Pancreas (tissue), 10 donors: ENCODE measurements around the gene UBE2D2. TPM values are rescaled to one million over a fixed set of nuclear protein-coding genes. Genes with fewer than 3 reads are reported as not detected.

ENCODE experiments used
- ATAC-seq, 4 donors: fragments of 200-7000 bp; cut with Tn5 transposase; one replicate each; pipeline versions ENCODE4 v1.8.0 to v1.9.1; 2020; ENCODE audit warnings: mild to moderate bottlenecking in 4 of 4, moderate library complexity in 4 of 4
- DNase-seq, 6 donors: peaks; one replicate each; pipeline ENCODE4 v3.0.0-alpha.2; 2020
- FAIRE-seq: peaks from 2 replicates; lab custom pipeline; 2012; peaks lifted over from hg19 to GRCh38; lab: Jason Lieb, UNC
- H3K27ac ChIP-seq, 4 donors: fragments of 200-600 bp; sonication (generic); 1 replicate in 3 of 4; 2 replicates in 1 of 4; pipeline versions ENCODE4 v1.5.0 to v1.8.0; 2020
- H3K27me3 ChIP-seq, 4 donors: fragments of 200-600 bp; one replicate each; pipeline ENCODE4 v1.8.0; 2021
- H3K36me3 ChIP-seq, 3 donors: fragments of 200-600 bp; sonication (generic) in 1 of 3; one replicate each; pipeline versions ENCODE4 v1.5.0 to v1.8.0; 2020 to 2021
- H3K4me1 ChIP-seq, 3 donors: fragments of 200-600 bp; one replicate each; pipeline ENCODE4 v1.8.0; 2021
- H3K4me3 ChIP-seq, 4 donors: fragments of 200-600 bp; sonication (generic) in 2 of 4; one replicate each; pipeline versions ENCODE4 v1.5.0 to v1.8.0; 2020 to 2021
- H3K9me3 ChIP-seq, 4 donors: fragments of 200-600 bp; one replicate each; pipeline ENCODE4 v1.8.0; 2021
- WGBS, 2 donors: extraction: QIAGEN DNeasy Blood & Tissue Kit; methylation state at CpG; one replicate each; pipeline ENCODE4 v1.1.7; 2013; 5-methylcytosine and 5-hydroxymethylcytosine counted together
- intact Hi-C, 3 donors: fragments of 100-400 bp; cut with DNase I; formaldehyde crosslinking; loops; one replicate each; pipeline versions ENCODE4 v1.11.1 to v1.14.2; 2022
- polyA plus RNA-seq, 2 donors: library from polyadenylated mRNA; stranded (reverse); fragments of 200-250 nt; gene quantifications; one replicate each; pipeline ENCODE4 v1.2.3, GENCODE V29; 2013
- total RNA-seq, 6 donors: library from RNA; stranded (reverse); fragmentation: NEBNext Ultra II Directional in 4 of 6; extraction: Animal tissue kit (Norgen Biotek cat#: 25700) in 4 of 6; gene quantifications; one replicate each; pipeline versions ENCODE4 v1.2.1 to v1.2.4, GENCODE V29; 2021 to 2023
- TF ChIP-seq, protein P1 (sequence below), 4 donors: fragments of 200-600 bp; sonication (generic) in 3 of 4; IDR thresholded peaks; one replicate each; pipeline versions ENCODE4 v1.5.0 to v1.8.0; 2021; ENCODE audit warnings: antibody characterized with exemption in 4 of 4
- donor health status: healthy with polysubstance abuse.
- donor health status: DM: no; HTN: no; CAD: no; lungs with moderate emphysema.
- donor health status: DM: no; HTN: no; CAD: no.
- donor health status: control.
- donor health status: control.
- donor health status: Bipolar disorder and iron deficiency.
- donor health status: DM: yes; HTN: yes; CAD: no.
- donor health status: DM: no; HTN: no; CAD: no.
- donor health status: DM: no; HTN: no; CAD: no.
- donor health status: DM: yes; HTN: yes; CAD: no.

UBE2D2 gene
- total and polyA plus RNA-seq, 8 donors: 36.5 to 59.3 (median 46.5) TPM

DNA sequence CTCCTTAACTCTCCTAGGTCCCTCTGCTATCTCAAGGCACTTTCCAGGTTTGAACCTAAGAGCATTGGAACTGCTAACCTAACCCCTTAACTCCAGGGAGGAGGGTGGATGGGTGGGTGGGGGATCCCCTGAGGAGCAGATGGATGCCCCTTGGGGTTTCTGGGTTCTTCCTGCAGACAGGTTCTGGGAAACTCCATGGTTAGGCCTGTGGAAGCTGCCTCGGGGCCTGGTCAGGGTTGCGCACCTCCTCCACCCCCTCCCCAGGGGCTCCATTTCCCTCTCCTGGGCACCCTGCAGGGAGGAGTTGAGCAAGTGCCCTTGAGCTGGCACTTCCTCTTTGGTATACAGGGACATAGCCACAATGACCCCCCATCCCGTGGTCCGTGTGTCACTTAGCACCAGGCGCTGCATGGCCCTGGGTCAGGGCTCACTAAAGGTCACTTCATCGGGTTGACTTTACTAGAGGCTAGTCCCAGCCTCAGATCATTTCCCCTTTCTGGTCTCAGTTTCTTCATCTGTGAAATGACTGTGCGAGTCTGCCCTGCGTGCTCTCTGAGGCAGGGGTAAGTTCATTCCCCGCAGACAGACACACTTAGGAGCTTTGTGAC is 103.1 kb downstream of the UBE2D2 start:
- ATAC-seq (peak in 2 of 4 donors; percentile 1 to 2), DNase-seq (peak in 3 of 6 donors; percentile 36 to 74 (median 56)), FAIRE-seq (no peak)
- WGBS, 2 donors: 39 to 51% methylated on average over 9 of the region's 9 CpGs
- TF ChIP-seq, protein P1, sequence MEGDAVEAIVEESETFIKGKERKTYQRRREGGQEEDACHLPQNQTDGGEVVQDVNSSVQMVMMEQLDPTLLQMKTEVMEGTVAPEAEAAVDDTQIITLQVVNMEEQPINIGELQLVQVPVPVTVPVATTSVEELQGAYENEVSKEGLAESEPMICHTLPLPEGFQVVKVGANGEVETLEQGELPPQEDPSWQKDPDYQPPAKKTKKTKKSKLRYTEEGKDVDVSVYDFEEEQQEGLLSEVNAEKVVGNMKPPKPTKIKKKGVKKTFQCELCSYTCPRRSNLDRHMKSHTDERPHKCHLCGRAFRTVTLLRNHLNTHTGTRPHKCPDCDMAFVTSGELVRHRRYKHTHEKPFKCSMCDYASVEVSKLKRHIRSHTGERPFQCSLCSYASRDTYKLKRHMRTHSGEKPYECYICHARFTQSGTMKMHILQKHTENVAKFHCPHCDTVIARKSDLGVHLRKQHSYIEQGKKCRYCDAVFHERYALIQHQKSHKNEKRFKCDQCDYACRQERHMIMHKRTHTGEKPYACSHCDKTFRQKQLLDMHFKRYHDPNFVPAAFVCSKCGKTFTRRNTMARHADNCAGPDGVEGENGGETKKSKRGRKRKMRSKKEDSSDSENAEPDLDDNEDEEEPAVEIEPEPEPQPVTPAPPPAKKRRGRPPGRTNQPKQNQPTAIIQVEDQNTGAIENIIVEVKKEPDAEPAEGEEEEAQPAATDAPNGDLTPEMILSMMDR (IDR thresholded peaks at IDR 0.05): no peak
- Histone ChIP-seq H3K36me3 (no peaks in the 10 kb centered on the region), H3K4me3 (no peak overlapping the region), H3K9me3 (no peaks in the 10 kb centered on the region), H3K27ac (peak overlapping the region; percentile 51 to 71 (median 58)), H3K27me3 (no peaks in the 10 kb centered on the region), H3K4me1 (peaks cover 78 to 97% (median 89%) of the 10 kb centered on the region in 3 donors)
- intact Hi-C loops: no loop called here

DNA sequence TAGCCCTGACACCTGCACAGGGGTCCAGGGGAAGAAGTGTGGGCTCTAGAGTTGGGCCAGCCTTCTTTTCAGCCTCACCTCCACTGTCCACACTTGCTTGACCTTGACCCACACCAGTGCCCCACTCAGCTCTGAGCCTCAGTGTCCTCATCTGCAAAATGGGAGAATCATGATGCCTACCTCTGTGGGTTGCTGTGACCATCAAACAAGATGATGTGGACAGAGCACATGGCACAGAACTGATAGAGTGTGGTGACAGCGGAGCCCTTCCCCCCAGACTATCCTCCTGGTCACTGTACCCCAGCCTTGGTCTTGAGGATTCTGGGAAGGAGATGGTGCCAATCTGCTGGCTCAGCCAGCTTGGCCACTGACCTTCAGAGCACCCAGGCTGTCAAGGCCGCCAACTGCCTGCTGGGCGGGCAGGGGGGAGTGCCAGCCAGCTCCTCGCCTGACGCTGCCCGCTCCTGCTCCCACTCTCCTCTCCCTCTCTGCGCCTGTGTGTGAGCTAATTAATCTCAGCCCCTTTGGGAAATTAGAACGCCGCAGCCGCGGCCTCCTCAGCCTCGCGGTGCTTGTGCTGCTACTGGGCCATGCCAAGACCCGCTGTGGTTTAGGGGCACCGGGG is 103.7 kb downstream of the UBE2D2 start:
- ATAC-seq (peak; percentile 22 to 58 (median 40)), FAIRE-seq (no peak), DNase-seq (peak; percentile 74 to 90 (median 78))
- intact Hi-C loops: no loop called here
- H3K9me3 ChIP-seq: no peaks in the 10 kb centered on the region
- TF ChIP-seq, protein P1 (IDR thresholded peaks at IDR 0.05): no peak
- peaks cover 78 to 97% (median 89%) of the 10 kb centered on the region in 3 donors for H3K4me1 ChIP-seq
- H3K36me3 ChIP-seq: no peaks in the 10 kb centered on the region
- no peaks in the 10 kb centered on the region for H3K27me3 ChIP-seq
- peak overlapping the region in 1 of 4 donors; percentile 19 for H3K4me3 ChIP-seq
- 11 to 16% methylated on average over 11 to 15 of the region's 15 CpGs for WGBS, 2 donors
- H3K27ac ChIP-seq: peak overlapping the region; percentile 51 to 71 (median 58)

DNA sequence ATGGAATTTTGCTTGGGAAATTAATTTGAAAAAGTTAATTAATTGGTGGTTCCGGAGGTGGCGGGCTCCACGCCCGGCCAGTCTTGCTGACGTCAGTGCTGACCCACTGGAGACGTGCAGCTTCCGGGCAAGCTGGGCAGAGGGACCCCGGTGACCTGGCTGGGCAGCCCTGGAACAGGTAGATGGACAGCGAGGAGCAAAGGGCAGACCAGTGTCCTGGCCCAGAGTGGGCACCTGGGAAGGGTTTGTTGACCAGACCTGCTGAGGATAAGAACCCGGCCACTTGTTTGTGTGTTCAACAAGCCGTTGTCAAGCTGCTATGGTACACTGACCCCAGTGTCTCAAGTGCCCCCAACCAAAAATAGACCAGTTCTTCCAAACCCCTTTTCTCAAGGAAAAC is 104.5 kb downstream of the UBE2D2 start:
- Histone ChIP-seq H3K4me1 (peaks cover 80 to 97% (median 88%) of the 10 kb centered on the region in 3 donors), H3K27ac (peak overlapping the region; percentile 51 to 71 (median 58)), H3K36me3 (no peaks in the 10 kb centered on the region), H3K9me3 (no peaks in the 10 kb centered on the region), H3K4me3 (peak overlapping the region in 1 of 4 donors; percentile 19), H3K27me3 (no peaks in the 10 kb centered on the region)
- intact Hi-C loops: no loop called here
- FAIRE-seq (no peak), ATAC-seq (no peak), DNase-seq (no peak)
- TF ChIP-seq, protein P1 (IDR thresholded peaks at IDR 0.05): no peak
- WGBS, 2 donors: 31 to 53% methylated on average over 11 of the region's 11 CpGs

DNA sequence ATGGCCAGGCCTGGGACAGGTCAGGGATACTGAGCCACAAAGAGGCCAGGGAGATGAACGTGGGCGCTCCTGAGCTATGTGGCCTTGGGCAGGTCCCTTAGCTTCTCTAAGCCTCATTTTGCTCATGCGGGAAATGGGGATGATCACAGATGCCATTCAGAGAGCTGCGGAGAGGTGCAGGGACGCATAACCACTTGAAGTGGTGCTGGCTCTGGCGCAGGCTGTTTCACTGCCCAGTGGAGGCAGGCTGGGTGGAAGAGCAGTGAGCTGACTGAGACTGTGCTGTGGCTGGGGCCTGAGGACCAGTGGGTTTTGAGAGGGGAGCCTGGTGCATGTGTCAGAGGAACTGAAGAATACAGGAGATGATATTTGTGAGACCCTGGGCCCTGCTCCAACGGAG is 105.4 kb downstream of the UBE2D2 start:
- DNase-seq: peak in 2 of 6 donors; percentile 43 to 52
- no peak for FAIRE-seq
- WGBS, 2 donors: 48 to 54% methylated on average over 7 of the region's 7 CpGs
- intact Hi-C loops: no loop called here
- Histone ChIP-seq H3K27me3 (no peaks in the 10 kb centered on the region), H3K27ac (peak overlapping the region in 3 of 4 donors; percentile 33 to 85 (median 53)), H3K4me1 (peaks cover 80 to 97% (median 88%) of the 10 kb centered on the region in 3 donors), H3K9me3 (no peaks in the 10 kb centered on the region), H3K4me3 (no peak overlapping the region), H3K36me3 (no peaks in the 10 kb centered on the region)
- TF ChIP-seq, protein P1 (IDR thresholded peaks at IDR 0.05): no peak
- ATAC-seq: no peak
